HG02678 (cell line): ENCODE data around the gene UQCR11.

Source experiments
- ATAC-seq: cut with Tn5 transposase; IDR thresholded peaks from one replicate; pipeline ENCODE4 v1.9.1; 2021; ENCODE audit warnings: mild to moderate bottlenecking, moderate library complexity; ENCODE audit not compliant: unreplicated experiment

Gene UQCR11

DNA sequence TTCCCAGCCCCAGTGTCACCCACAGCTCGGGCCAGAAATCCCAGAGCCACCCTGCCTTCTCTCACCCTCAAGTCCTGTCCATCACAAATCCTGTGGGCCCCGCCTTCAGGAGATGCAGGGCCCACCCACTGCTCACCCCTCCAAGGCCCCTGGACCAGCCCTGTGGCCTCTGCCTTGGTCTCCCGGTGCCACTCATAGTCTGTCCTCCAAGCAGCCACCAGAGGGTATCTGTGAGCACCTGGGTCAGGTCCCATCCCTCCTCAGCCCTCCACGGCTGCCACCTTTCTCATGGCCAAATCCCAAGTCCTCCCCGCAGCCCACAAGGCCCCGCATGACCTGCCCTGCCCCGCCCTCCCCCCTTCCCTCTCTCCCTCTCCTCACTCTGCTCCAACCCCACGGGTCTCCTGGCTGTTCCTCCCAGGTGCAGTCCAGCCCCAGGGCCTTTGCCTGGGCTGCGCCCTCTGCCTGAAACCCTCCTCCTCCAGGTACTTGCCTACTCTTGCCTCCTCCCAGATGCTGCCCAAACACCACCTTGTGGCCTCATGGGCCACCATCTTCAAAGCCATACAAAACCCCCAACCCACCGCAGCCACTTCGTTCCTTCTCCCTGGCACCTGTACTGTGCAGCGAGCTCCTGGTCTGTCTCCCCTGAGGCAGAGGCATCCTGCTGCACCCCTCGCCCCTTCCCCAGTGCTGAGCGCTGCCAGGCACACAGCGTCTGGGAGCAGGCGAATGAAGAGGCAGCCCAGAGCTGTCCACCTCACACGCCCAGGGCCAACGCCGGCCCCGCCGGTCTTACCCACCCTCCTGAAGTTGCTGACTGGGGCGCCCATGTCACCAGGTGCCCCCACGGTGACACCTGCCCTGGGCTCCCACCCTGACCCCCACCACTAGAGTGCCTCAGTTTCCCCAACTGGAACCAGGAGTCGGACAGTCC, 13.2 kb upstream of the UQCR11 start:
- ATAC-seq, result no peak

DNA sequence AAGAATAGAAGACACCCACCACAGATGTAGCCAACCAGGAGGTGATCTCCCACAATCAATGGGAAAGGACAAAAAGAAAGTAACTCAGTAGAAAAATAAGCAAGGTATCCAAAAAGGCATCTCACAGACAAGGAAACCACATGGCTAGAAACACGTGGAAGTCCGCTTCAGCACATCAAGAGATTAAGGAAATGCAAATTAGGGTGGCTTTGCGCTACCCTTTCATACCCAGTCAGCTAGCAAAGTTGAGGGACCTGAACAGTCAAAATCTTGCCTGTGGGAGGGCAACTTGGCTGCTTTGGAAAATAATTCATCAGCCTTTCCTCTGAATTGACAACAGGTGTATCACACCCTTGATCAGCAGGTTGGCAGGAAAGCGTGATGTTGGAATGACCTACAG, 11.6 kb upstream of the UQCR11 start:
- no peak for ATAC-seq

DNA sequence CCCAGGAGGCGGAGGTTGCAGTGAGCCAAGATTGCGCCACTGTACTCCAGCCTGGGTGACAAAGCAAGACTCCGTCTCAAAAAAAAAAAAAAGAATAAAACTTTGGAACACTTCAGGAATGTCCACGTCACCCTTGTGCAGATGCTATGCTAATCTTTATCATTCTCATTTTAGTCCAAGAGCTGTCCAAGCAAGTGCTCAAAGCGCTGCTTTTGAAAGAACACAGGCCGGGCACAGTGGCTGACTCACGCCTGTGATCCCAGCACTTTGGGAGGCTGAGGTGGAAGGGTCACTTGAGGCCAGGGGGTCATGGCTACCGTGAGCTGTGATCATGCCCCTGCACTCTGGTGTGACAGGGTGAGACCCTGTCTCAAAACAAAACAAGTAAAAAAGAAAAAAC, 11.1 kb upstream of the UQCR11 start:
- ATAC-seq, result no peak

DNA sequence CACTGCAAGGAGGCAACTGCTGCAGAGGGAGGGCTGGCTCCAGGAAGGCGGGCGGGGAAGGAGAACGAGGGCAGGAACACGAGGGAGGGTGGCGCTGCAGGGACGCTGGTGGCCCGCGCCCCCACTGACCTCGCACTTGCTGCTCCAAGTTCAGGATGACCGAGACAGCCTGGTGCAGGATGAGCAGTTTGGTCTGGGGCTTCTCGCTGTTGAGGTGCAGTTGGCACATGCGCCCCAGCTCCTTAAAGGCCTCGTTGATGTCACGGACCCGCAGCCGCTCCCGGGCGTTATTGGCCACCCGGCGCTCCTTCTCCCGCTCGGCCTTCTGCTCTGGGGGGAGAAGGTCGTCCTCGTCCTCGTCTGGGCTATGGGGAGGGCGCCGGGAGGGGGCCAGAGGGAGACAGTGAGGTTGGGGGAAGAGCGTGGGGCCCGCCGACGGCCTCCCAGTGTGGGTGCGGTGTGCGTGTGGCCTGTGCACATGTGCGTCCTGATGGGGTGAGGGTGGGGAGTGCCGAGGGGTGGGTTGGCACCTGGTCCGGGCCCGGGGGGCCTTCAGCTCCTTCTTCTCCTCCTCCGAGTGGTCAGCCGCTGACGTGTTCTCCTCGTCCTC, 10.0 kb upstream of the UQCR11 start:
- no peak for ATAC-seq

DNA sequence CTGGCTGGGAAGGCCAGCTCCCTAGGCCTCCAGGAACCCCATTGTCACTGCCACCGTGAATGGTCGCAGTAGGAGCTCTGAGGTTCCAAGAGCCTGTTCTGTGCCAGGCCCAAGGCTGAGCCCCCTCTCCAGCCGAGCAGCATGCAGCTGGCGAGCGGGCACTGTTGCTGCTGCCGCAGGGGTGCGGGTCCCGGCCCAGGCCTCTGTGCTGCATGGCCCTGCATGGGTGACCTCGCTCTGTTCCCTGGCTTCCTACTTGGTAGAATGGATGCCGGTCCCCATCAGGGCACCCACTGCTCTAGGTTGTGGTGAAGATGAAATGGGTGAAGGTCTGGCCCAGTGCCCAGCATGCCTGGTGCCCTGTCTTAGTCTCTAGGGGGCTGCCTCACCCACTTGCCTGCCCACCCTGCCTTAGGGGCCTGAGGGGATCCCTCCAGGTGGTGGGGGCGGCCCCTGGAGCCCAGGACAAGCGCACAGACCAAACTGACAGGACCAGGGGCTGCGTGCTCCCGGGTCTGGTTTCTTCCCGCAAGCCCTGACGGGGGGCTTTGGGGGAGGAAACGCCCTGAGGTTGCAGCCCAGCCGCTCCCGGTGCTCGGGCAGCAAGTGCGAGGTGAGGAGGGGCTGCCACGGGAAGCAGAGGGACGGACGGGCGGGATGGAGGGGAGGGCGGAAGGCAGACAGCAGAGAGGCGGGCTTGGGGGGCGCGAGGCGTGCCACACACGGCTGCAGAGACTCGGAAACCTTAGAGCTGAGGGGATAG, 8.7 kb upstream of the UQCR11 start:
- no peak for ATAC-seq

DNA sequence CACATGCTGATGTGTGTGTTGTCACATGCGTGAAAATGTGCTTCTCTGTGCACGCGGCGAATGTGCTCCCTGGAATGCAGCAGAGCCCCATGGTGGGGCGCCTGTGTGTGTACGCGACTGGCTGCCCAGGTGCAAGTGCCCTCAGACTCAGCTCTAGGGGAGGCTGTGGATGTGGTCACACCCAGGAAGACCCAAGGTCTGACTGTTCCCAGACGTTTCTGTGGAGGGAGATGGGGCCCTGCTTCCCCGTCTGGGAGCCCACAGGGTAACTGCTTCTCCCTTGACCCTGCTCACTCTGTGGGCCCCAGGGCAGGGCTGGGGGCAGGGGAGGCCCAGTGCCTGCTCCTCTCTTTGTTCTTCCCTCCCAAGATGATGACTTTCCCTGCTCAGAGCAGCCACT, 7.9 kb upstream of the UQCR11 start:
- no peak for ATAC-seq

DNA sequence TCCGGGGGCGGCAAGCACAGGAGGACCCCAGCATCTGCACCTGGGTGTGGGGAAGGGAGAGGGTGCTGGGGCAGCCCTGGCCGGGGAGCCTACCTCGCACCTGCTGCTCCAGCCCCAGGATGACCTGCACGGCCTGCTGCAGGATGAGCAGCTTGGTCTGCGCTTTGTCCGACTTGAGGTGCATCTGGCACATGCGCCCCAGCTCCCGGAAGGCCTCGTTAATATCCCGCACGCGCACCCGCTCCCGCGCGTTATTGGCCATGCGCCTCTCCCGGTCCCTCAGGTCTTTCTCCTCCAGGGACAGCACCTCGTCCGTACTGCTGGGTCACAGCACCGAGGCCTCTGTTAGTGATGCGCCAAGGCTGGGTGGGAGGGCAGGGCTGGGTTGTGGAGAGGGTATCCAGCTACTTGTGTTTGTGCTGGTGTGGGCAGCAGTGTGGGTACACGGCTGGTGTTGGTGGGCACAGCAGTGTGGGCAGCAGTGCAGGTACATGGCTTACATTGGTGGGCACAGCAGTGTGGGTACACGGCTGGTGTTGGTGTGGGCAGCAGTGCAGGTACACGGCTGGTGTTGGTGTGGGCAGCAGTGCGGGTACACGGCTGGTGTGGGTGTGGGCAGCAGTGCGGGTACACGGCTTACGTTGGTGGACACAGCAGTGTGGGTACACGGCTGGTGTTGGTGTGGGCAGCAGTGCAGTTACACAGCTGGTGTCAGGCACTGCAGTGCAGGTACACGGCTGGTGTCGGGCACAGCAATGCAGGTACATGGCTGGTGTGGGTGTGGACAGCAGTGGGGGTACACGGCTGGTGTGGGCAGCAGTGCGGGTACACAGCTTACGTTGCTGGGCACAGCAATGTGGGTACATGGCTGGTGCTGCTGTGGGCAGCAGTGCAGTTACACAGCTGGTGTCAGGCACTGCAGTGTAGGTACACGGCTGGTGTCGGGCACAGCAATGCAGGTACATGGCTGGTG, 7.1 kb upstream of the UQCR11 start:
- no peak for ATAC-seq

DNA sequence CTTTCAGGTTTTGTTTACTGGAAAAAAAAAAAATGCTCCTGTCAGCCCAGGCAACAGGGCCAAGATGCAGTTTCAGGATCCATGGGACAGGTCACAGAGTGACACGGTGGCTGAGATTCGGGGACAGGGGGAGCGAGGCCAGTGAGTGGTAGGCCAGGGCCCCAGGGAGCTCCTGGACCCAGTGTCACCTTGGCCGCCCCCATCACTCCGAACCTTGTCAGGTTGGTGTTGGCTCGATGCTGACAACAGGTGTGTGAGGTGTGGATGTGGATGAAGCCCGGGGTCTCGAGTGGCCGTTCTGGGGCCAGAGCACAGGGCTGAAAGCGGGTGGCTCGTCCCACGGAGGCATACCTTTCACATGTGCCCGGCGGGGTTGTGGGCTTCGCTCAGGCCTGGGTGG, 6.1 kb upstream of the UQCR11 start:
- ATAC-seq, result no peak

DNA sequence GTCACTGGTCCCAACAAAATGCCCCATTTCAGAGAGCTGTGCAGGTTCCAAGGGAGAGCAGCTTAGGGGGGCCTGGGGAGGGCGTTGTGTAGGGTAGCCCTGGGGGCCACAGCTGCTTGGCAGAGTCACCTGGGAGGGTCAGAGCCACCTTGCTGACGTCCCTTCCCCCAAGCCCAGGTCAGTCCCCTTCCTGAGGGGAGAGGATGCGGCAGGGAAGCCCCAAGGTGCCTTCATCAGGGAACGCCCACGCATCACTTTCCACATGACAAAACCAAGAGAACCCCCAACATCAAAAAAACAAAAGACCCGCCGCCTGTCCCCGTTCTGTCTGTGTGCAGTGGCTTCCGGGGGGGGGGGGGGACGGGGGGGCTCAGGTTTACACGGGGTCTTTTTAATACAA, 5.3 kb upstream of the UQCR11 start:
- no peak for ATAC-seq

DNA sequence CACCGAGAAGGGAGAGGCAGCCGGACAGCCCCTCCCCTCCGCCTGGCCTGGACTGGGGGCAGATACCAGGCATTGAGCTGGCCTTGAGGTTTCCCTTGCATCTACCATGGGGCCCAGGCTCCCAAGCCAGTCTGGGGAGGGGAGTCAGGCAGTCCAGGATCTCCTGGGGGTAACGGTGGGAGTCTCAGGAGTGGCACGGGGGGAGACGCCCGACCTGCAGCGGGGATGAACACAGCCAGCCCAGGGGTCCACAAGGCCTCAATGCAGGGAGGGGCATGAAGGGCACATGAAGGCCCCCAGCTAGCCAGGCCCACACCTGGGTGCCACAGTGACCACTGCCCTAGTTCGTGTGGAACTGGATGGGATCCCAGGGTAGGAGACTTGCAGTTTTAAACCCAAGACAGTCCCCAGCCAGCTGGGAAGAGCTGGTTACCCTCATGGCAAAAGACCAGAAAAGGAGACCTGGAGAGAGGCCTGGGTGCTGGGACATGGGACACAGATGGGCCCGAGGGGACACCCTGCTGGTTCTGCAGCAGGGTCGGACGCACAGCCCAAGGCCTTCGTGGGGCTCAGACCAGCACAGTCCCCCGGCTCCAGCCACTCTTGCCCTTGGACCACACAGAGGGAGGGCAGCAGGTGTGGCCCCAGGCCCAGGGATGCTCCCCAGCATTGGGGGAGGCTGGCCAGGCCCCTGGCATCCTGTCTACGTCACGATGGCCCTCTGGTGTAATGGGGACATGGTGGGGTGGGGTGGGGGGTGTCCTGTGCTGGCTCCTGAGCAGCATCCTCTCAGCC, 4.6 kb upstream of the UQCR11 start:
- ATAC-seq, result no peak

DNA sequence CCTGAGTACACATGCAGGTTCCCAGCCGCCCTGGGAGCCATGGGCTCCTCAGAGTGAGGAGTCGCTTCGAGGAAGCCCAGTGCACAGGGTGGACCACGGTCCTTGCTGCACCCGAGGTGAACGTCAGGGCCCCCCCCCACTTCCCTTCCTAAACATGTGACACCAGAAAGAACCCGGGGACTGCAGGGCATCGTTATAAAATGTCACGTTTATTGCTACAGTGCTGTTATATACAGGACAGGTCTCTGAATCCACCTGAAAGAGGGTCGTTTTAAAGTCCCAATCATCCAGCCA, 3.8 kb upstream of the UQCR11 start:
- ATAC-seq, result no peak

DNA sequence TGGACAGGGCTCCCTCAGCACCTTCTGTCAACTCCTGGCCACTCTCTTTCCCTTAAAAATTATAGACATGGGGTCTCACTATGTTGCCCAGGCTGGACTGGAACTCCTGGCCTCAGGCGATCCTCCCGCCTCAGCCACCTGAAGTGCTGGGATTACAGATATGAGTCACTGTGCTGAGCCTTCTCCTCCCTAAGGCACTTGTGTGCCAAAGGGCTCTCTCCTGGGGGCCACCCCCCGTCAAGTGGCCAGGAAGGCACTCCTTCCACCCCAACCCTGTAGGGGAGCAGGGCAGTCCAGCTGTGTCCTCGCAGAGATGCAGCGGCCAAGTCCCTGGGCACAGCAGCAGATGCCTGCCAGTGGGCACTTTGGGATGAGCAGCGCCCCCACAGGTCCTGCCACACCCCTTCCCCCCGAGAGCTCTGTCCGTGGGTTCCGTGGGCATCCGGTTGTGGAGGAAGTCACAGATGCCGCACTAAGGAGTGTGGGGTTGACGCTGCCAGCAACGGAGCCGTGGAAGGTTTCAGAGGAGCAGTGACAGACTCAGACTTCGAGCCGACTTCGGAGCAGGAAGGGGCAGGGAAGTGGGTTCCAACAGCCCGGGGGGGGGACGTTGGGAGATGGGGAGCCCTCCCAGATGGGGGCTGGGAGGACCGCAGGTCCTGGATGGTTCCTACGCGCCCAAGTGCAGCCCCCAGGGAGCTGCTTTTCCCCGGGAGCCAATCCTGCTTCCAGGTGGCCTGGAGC, 3.3 kb upstream of the UQCR11 start:
- no peak for ATAC-seq

DNA sequence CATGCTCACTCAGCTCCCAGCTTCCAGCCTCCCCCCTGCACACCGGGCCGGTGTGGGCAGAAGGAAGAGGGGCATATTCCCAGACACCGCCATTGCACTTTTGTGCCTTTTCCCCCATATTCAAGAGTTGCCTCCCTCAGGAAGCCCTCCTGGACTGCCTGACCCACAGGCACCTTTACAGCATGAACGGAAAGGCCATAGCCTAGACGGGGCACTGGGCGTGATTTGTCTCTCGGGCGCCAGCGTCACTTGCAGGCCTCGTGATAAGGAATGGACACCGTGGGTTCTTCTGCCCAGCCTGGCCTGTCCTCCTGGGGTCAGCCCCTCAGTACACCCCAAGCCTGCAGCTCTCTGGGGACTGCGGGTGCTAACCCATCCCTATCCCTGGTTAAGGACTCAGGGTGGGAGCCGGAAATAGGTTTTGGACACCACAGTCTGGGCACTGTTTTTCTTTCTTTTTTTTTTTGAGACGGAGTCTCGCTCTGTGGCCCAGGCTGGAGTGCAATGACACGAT, 933 bp upstream of the UQCR11 start:
- no peak for ATAC-seq

DNA sequence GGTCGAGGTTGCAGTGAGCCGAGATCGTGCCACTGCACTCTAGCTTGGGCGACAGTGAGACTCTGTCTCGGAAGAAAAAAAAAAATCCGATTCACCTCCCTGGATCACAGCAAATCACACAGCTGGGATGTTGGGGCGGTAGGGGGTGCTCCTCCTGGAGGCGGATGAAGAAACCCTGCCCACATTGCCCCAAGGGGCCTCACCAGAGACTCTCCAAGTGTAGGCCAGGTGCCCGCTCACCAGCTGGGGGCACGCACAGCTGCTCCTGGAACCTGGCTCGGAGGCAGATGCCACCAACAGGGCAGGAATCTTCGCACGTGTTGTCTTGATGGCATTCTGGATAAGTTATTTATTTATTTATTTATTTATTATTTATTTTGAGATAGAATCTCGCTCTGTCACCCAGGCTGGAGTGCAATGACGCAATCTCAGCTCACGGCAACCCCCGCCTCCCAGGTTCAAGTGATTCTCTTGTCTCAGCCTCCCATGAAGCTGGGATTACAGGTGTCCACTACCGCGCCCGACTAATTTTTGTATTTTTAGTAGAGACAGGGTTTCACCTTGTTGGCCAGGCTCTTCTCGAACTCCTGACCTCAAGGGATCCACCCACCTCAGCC, 3.1 kb downstream of the UQCR11 start:
- ATAC-seq, result no peak

DNA sequence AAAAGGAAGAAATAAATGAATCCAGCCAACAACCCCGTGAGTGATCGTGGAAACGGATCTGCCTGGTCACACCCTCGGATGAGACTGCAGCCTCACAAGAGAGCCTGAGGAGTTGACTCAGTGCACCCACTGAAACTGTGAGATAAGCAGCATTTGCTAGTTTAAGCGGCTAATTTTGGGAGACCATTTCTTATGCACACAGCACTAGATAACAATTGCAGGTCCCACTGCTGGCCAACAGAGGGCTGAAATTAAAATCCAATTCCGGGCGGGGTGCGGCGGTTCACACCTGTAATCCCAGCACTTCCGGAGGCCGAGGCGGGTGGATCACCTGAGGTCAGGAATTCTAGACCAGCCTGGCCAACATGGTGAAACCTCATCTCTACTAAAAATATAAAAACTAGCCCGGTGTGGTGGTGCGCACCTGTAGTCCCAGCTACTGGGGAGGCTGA, 3.6 kb downstream of the UQCR11 start:
- no peak for ATAC-seq

DNA sequence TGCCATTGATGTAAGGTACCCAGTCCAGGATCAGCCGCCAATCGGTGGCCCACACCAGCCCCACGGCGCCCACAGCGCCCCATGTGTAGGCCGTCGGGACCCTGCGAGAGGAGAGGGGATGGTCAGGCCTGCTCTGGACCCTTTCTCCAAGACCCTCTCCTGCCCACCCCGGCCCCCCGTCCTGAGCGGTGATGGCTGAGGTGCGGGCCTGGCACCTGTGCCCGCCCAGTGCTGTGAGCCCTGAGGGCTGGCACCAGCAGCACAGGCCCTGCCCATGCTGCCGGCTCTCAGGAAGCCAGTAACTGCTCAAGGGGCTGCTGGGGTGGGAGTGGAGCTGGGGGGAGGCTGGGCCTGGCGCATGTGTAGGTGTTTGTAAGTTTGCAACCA, 5.8 kb downstream of the UQCR11 start:
- no peak for ATAC-seq

DNA sequence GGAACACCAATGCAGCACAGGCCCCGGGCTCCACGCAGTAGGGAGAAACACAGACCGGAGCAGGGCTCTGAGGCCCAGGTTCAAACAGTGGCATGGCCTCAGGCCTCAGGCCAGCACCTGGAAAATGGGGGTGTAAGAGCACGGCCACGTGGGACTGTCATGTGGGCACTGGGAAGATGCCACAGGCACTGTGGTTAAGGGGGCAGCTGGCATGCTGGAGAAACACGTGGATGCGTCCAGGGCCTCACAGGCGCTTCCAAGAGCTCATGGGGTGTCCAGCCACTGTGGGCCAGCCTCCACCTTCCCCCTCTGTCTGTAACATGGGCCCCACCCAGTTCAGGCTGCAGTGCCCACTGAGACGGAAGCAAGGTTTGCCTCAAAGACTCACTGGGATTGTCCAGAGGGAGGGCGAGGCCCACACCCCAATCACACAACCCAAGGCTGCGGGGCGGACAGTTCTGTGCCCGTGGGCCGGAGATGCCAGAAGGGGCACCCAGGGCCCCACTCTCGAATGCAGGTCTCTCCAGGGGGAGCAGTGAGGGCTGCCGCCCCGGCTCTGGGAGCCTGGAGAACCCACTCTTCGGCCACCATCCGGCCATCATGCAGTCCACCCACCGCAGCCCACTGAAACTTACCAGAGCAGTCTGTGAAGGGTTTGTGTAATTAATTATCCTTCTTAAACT, 6.3 kb downstream of the UQCR11 start:
- no peak for ATAC-seq

DNA sequence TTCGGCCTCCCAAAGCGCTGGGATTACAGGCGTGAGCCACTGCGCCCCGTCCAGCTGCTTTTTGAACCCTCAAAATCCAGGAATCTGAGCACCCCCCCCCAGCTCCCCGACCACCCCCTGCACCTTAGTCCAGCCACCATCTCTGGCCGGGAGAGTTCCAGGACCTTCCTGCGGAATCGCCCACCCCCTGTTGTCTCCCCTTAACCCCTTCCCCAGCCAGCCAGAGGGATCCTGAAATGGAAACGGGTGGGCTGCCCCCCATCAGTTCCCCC, 11.8 kb downstream of the UQCR11 start:
- ATAC-seq, result no peak
